Measurements from ENCODE around the gene MANSC1. TPM values are rescaled to one million over a fixed set of nuclear protein-coding genes. Genes with fewer than 3 reads are reported as not detected.
"Not testable (repeated sequence)": the region's sequence is repeated elsewhere in the genome, so short reads cannot be mapped to it uniquely, and the experiment has no call there.

Gene MANSC1
- total and polyA plus RNA-seq, 9 of the 15 experiments (the other 6 are each of a cell fraction or from before 2014, with no cell fraction given): 0.76 to 8.6 (median 3.1) TPM

DNA sequence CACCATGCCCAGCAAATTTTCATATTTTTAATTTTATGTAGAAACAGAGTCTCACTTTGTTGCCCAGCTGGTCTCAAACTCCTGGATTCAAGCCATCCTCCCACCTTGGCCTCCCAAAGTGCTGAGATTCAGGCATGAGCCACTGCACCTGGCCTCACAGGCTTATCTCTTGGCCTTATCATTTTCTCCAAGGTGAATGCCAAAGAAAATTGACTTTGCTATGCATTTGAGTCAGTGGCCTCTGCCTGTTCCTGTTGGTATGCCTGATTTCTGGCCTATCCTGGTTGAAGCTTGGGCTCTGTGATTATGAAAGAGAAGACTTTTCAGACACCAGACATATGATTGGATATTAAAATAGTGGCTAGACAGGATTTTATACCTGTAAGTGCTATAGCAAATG lies 34.2 kb downstream of the MANSC1 start (continued):
- TF ChIP-seq ZBTB40 (IDR thresholded peaks at IDR 0.05) (no peak), ZBTB40 (CRISPR knock-in tag; IDR thresholded peaks at IDR 0.05) (no peak), TSHZ1 (CRISPR knock-in tag; IDR thresholded peaks at IDR 0.05) (no peak), SMAD1 (IDR thresholded peaks at IDR 0.05; ENCODE audit: low read depth, low read length, partially characterized antibody) (no peak), RBM17 (IDR thresholded peaks at IDR 0.05; ENCODE audit: borderline replicate concordance, low read depth, low read length) (no peak), MEF2D (tag; conservative IDR thresholded peaks at IDR 0.05; ENCODE audit: low read depth) (no peak), POLR3A (IDR thresholded peaks at IDR 0.05; ENCODE audit: borderline replicate concordance, extremely low read depth, insufficient read depth, insufficient read length) (no peak), ZFP1 (CRISPR knock-in tag; IDR thresholded peaks at IDR 0.05) (no peak), RAD51 (IDR thresholded peaks at IDR 0.05; ENCODE audit: borderline replicate concordance, low read depth) (no peak)

- H3K4me2 ChIP-seq (ENCODE audit: insufficient read depth, low read length); H3K79me2 ChIP-seq (ENCODE audit: control insufficient read depth, insufficient read depth, low read length); H3K27ac ChIP-seq (ENCODE audit: extremely low read depth, low read depth, low read length); H3K9ac ChIP-seq (ENCODE audit: insufficient read depth in 1 of 2, low read depth in 2 of 2, low read length in 2 of 2); intact Hi-C loops (cut with micrococcal nuclease); H3K9me3 ChIP-seq (replicated peaks; ENCODE audit: control insufficient read depth, insufficient read depth, low read depth, low read length); ATAC-seq; in situ Hi-C loops (cut with MboI); H3K4me1 ChIP-seq (replicated peaks in 1 of 2; ENCODE audit: control insufficient read depth in 2 of 2, insufficient read depth in 2 of 2, low read length in 2 of 2); FAIRE-seq; H3K9me1 ChIP-seq (ENCODE audit: control insufficient read depth, insufficient read depth, low read length); H4K20me1 ChIP-seq (replicated peaks; ENCODE audit: control insufficient read depth, insufficient read depth, low read length); DNase-seq (ENCODE audit: extremely low read depth in 1 of 4, low spot score in 3 of 4); POLR2A ChIA-PET; H3K4me3 ChIP-seq; BruUV-seq (replicated peaks); CTCF ChIA-PET (ENCODE audit: low intra/inter-chr PET ratio); H3K27me3 ChIP-seq (ENCODE audit: control insufficient read depth in 2 of 2, insufficient read depth in 2 of 2, low read length in 2 of 2); H2AFZ ChIP-seq (ENCODE audit: low read depth, low read length); H3K36me3 ChIP-seq (ENCODE audit: control insufficient read depth, insufficient read depth, low read length): not testable (repeated sequence)
- WGBS (ENCODE audit: insufficient coverage, low coverage, missing lambda C conversion rate): 54% methylated on average over 5 of the region's 10 CpGs
Observed at GRCh38 chr12:12310695-12311094, 39.3 kb downstream of the MANSC1 start.

All from K562 (cell line).